Measurements from ENCODE around the gene G6PC2.

DNA sequence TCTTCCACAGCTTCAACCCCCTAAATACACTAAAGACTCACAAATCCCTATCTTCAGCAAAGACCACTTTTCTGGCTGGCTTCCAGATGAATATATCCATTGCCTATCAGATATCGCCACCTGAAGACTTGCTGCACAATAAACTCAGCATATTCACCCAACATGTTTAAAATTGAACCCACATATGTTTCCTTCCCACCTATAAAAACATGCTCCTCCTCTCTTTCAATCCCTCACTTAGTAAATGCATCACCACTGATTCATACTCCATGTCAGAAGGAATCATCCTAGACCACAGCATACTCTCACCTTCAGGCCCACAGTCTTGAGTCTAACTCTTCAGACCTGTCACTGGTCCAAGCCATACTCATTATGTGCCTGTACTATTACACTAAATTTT lies 16.1 kb upstream of the G6PC2 start:
- no peak for TF ChIP-seq CTCF (IDR thresholded peaks at IDR 0.05; ENCODE audit: insufficient read depth, low read depth, low read length)
- TF ChIP-seq EZH2 (IDR thresholded peaks at IDR 0.05; ENCODE audit: insufficient read depth, low read length): no peak

Data from astrocyte (in vitro differentiated cells and primary cell).